Activated T-helper 2 cell treated with anti-CD3 and anti-CD28 coated beads, Interferon-gamma antibody, Interleukin-2, Interleukin-4, amounts not matched to agents 10 μg/mL and 5 μg/mL and 100 μg/mL, durations not matched to agents 14 hours and 24 hours and 36 hours (primary cell): Measurements from ENCODE around the gene TTC17. TPM values are rescaled to one million over a fixed set of nuclear protein-coding genes. Genes with fewer than 3 reads are reported as not detected.
"Not testable (repeated sequence)": the region's sequence is repeated elsewhere in the genome, so short reads cannot be mapped to it uniquely, and the experiment has no call there.

ENCODE experiments used
- DNase-seq: peaks from one replicate; pipeline ENCODE4 v3.0.0; 2021; ENCODE audit warnings: low spot score
- H3K27ac Mint-ChIP-seq: one replicate; pipeline ENCODE4 v1.8.0; 2021; ENCODE audit warnings: mixed read lengths
- H3K27me3 Mint-ChIP-seq: one replicate; pipeline ENCODE4 v1.8.0; 2021; ENCODE audit warnings: low read depth, mixed read lengths
- H3K36me3 Mint-ChIP-seq: one replicate; pipeline ENCODE4 v1.8.0; 2021; ENCODE audit warnings: low read depth, mixed read lengths
- H3K4me1 Mint-ChIP-seq: one replicate; pipeline ENCODE4 v1.8.0; 2021; ENCODE audit warnings: low read depth, mixed read lengths
- H3K4me3 Mint-ChIP-seq: one replicate; pipeline ENCODE4 v1.8.0; 2021; ENCODE audit warnings: low read depth, mild to moderate bottlenecking, moderate library complexity, mixed read lengths
- H3K9me3 Mint-ChIP-seq: one replicate; pipeline ENCODE4 v1.8.0; 2021; ENCODE audit warnings: mixed read lengths
- intact Hi-C: fragments of 100-400 bp; cut with micrococcal nuclease; formaldehyde crosslinking; loops from one replicate; pipeline ENCODE4 v1.15.1; 2023
- total RNA-seq: library from RNA; stranded (reverse); gene quantifications from 2 replicates; pipeline ENCODE4 v1.2.3, GENCODE V29; 2022

TTC17 gene
- total RNA-seq, 1 donor from 2014 or later = 63.5 TPM

DNA sequence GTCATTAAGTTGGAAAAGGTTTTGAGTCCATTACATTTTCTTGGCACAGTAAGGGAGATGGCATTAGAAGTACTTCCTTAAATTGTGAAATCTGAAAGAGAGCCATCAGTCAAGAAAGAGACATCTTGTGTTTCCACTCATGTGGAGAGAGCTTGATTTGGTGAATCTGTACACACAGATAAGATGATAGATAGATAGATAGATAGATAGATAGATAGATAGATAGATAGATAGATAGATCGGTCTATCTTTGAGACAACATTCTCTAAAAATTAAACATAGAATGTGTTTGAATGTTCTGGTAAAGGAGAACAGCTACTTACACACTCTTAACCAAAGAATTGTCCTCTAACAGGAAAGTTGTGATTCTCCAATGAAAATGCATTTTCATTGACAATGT lies 76.2 kb downstream of the TTC17 start:
- Mint-ChIP-seq H3K36me3 (peaks cover 41% of the 10 kb centered on the region), H3K27me3 (no peaks in the 10 kb centered on the region), H3K4me3 (no peak overlapping the region), H3K4me1 (no peaks in the 10 kb centered on the region), H3K9me3 (no peaks in the 10 kb centered on the region), H3K27ac (no peak overlapping the region)
- intact Hi-C loops = no loop called here
- no peak for DNase-seq

DNA sequence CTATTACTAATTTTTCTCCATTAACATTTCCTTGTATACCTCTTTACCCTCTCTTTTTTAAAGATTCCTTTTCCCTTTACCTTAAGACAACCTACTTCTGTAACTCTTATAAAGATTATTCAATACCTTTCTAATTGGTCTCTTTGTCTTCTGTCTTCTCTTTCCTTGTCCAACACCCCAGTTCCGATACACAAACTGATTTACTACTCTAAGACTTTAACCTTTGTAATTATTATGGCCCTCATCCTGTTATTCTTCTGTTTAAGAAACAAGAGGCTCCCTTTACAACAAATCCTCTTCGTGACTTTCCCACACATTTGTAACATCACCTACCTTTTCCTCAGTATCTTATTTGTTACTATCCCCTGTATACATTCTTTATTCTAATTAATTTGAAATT lies 81.8 kb downstream of the TTC17 start:
- DNase-seq = no peak
- Mint-ChIP-seq H3K27me3 (no peaks in the 10 kb centered on the region), H3K36me3 (peaks cover 63% of the 10 kb centered on the region), H3K4me3 (no peak overlapping the region), H3K4me1 (no peaks in the 10 kb centered on the region), H3K9me3 (no peaks in the 10 kb centered on the region), H3K27ac (no peak overlapping the region)
- intact Hi-C loops = no loop called here

DNA sequence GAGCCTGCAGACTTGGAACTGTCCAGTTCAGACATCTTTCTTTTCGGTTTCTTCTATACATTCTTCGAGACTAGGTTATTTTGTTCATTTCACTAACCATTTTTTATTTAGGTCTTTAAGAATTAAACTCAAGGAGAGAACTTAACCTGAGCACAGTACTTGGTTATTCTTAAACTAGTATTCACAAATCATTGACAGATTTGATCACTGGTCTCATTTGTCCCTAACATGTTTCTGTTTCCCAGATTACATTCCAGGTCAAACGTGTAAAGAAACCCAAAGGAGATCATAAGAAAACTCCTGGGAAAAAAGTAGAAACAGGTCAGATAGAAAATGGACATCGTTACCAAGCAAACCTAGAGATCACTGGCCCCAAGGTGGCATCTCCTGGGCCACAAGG lies 85.1 kb downstream of the TTC17 start:
- DNase-seq = no peak
- Mint-ChIP-seq H3K4me1 (peaks cover 11% of the 10 kb centered on the region), H3K27ac (no peak overlapping the region), H3K27me3 (no peaks in the 10 kb centered on the region), H3K36me3 (peaks cover 76% of the 10 kb centered on the region), H3K9me3 (no peaks in the 10 kb centered on the region), H3K4me3 (no peak overlapping the region)
- intact Hi-C loops = no loop called here

DNA sequence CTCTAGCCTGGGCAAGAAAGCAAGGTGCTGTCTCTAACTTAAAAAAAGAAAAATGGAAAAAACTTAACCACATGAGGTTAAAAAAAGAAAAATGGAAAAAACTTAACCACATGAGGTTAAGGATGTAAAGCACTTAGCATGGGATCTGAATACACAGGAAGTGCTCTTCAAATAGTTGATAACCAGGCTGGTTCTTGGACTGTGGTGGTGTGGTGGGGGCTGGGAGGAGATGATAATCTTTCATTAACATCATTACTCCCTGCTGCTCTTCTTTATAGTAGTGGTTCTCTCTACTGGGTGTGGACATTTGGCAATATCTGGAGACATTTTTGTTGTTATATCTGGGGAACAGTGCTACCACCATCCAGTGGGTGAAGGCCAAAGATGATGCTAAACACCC lies 88.4 kb downstream of the TTC17 start:
- H3K27me3 Mint-ChIP-seq = no peaks in the 10 kb centered on the region
- intact Hi-C loops = no loop called here
- peak overlapping the region; percentile 51 for H3K27ac Mint-ChIP-seq
- H3K4me3 Mint-ChIP-seq = no peak overlapping the region
- H3K4me1 Mint-ChIP-seq = peaks cover 11% of the 10 kb centered on the region
- H3K36me3 Mint-ChIP-seq = peaks cover 81% of the 10 kb centered on the region
- no peaks in the 10 kb centered on the region for H3K9me3 Mint-ChIP-seq
- no peak for DNase-seq

DNA sequence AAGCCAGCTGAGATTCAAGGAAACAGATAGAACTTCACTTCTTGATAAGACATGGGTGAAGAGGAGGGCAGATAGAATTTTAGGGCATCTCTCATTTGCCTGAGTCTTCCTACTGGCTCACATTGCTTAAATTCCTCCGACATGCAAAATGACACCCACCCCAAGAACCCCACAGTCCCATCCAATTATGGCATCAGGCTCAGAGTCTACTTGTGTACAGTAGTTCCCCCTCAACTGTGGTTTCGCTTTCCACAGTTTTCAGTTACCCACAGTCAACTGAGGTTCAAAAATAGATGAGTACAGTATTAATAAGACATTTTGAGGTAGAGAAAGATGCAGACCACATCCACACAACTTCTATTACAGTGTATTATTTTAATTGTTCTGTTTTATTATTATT lies 99.8 kb downstream of the TTC17 start:
- Mint-ChIP-seq H3K9me3 (peaks cover under 1% of the 10 kb centered on the region), H3K4me3 (no peak overlapping the region), H3K27me3 (no peaks in the 10 kb centered on the region), H3K36me3 (peaks cover 79% of the 10 kb centered on the region), H3K4me1 (no peaks in the 10 kb centered on the region), H3K27ac (no peak overlapping the region)
- no peak for DNase-seq
- intact Hi-C loops = no loop called here

DNA sequence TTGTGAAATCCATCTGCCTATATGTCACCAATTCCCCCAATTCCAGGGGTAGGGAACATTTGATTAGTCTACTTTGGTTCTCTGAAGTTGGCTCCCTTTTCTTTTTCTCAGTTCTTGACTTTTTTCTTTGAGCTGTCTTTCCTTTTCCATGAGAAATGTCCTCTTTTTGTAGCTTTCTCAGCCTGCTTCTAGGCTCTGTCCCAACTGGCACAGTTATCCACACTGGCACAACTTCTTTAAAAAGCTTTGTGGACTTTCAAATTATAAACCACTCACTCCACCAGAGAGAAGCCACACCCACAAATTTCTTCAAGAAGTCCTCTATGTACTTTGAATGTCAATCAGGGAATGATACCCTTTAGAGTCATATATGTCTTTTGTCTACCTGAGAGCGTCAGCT lies 100.5 kb downstream of the TTC17 start:
- Mint-ChIP-seq H3K4me3 (no peak overlapping the region), H3K27me3 (no peaks in the 10 kb centered on the region), H3K4me1 (no peaks in the 10 kb centered on the region), H3K27ac (no peak overlapping the region), H3K36me3 (peaks cover 80% of the 10 kb centered on the region), H3K9me3 (peaks cover 3% of the 10 kb centered on the region)
- intact Hi-C loops = no loop called here
- no peak for DNase-seq

DNA sequence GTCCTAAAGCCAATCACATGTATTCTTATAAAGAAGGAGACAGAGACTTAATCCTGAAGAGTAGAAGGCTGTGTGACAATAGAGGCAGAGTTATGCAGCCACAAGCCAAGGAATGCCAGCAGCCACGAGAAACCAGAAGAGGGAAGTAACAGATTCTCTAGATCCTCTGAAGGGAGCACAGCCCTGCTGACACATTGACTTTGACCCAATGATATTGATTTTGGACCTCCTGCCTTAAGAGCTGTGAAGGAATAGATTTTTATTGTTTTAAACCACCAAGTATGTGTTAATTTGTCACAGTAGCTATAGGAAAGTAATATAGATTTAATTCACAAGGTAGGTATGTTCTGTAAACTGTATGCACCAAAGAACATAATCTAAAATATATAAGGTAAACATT lies 103.6 kb downstream of the TTC17 start:
- no peaks in the 10 kb centered on the region for H3K4me1 Mint-ChIP-seq
- no peak overlapping the region for H3K27ac Mint-ChIP-seq
- H3K36me3 Mint-ChIP-seq = peaks cover 89% of the 10 kb centered on the region
- intact Hi-C loops = no loop called here
- DNase-seq = no peak
- H3K4me3 Mint-ChIP-seq = no peak overlapping the region
- peaks cover 20% of the 10 kb centered on the region for H3K9me3 Mint-ChIP-seq
- no peaks in the 10 kb centered on the region for H3K27me3 Mint-ChIP-seq

DNA sequence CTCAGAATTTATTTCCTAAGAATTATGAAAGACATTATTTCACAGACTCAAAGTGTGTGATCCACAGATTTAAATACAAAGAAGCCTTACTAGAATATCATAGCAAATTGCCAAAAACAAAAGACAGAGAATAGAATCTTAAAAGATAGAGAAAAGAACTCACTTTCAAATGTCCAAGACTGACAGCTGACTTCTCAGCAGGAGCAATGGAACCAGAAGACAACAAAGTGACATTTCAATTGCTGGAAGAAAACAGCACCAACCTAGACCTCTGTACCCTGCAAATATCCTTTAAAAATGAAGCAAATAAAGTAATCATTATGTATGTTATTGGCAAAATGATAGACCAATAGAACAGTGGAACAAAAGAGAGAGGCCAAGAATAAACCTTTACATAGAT lies 109.2 kb downstream of the TTC17 start:
- Mint-ChIP-seq H3K4me3 (no peak overlapping the region), H3K27me3 (no peaks in the 10 kb centered on the region), H3K9me3 (peaks cover 31% of the 10 kb centered on the region), H3K36me3 (peaks cover 81% of the 10 kb centered on the region), H3K27ac (no peak overlapping the region), H3K4me1 (no peaks in the 10 kb centered on the region)
- intact Hi-C loops = no loop called here
- DNase-seq = no peak

DNA sequence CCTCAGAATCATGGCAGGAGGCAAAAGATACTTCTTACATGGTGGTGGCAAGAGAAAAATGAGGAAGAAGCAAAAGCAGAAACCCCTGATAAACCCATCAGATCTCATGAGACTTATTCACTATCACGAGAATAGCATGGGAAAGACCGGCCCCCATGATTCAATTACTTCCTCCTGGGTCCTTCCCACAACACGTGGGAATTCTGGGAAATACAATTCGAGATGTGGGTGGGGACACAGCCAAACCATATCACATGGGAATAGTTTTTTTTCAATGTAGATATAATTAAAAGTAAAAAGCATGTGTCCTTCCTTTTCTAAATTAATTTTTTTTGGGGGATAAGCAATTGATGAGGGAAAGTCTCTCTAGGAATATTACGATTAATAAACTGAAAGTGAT lies 118.8 kb downstream of the TTC17 start:
- H3K27me3 Mint-ChIP-seq, intact Hi-C loops, H3K4me1 Mint-ChIP-seq, H3K4me3 Mint-ChIP-seq, H3K27ac Mint-ChIP-seq, DNase-seq: not testable (repeated sequence)
- peaks cover 36% of the 10 kb centered on the region for H3K9me3 Mint-ChIP-seq
- H3K36me3 Mint-ChIP-seq = peaks cover 69% of the 10 kb centered on the region

DNA sequence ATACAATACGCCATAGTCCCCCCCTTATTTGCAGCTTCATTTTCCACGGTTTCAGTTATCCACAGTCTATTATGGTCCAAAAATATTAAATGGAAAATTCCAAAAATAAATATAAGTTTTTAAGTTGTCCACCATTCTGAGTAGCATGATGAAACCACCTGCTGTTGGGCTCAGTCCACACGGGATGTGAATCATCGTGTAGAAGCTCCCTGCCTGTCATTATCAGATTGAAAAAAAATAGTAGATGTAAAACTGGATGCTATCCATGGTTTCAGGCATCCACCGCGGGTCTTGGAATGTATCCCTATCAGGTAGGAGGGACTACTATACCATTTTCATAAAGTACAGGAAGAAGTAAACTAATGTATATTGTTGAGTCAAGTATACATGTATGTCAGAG lies 127.4 kb downstream of the TTC17 start:
- peaks cover 6% of the 10 kb centered on the region for H3K9me3 Mint-ChIP-seq
- intact Hi-C loops = no loop called here

DNA sequence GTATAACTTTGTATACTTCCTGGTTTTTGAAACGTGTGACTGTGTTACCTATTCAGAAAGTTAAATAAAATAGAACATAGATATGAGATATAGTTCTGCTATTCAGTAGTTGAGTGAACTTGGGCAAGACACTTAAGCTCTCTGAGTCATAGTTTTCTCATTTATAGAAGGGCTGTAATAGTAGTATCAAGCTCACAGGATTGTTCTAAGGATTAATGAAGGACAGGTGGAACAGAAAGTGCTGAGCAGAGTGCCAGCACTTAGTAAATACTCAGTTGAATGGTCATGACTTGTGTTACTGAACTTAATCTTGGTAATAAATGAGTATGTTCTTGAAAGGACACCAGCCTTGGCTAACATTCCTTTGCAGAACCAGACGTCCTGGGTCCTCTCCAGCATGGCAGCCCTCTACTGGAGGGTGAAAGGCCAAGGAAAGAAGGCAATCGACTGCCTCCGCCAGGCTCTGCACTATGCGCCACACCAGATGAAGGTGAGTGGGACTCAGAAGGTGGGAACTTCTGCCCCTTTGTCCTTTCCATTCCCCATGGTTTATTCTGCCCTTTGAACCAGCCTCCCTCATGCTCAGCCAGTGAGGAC lies 131.2 kb downstream of the TTC17 start:
- Mint-ChIP-seq H3K36me3 (peaks cover 46% of the 10 kb centered on the region), H3K27me3 (no peaks in the 10 kb centered on the region), H3K27ac (no peak overlapping the region), H3K9me3 (no peaks in the 10 kb centered on the region), H3K4me3 (no peak overlapping the region), H3K4me1 (no peaks in the 10 kb centered on the region)
- intact Hi-C loops = no loop called here
- DNase-seq = no peak

More for the DNA sequence above, 127.4 kb downstream of the TTC17 start:
- no peaks in the 10 kb centered on the region for H3K27me3 Mint-ChIP-seq
- no peak overlapping the region for H3K27ac Mint-ChIP-seq
- H3K36me3 Mint-ChIP-seq = peaks cover 32% of the 10 kb centered on the region
- no peak for DNase-seq
- peaks cover 1% of the 10 kb centered on the region for H3K4me1 Mint-ChIP-seq
- H3K4me3 Mint-ChIP-seq = no peak overlapping the region

DNA sequence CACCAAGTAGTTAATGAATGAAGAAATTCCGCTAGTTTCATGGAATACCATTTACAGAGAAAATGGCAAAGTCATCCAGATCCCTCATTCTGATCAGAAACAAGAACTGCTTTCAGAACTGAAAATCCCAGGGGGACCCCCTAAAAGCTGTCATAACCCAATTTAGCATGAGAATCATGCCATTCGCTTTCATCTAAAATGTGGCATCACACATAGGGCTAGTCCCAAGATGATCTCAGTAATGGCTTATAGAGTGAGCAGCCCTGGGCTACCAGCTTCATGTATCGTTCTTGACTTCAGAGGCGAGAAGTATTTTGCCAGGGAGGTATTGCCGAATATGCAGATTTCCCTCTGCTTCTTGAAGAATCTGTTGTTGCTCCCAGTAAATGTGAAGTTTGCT lies 134.0 kb downstream of the TTC17 start:
- Mint-ChIP-seq H3K4me1 (no peaks in the 10 kb centered on the region), H3K27ac (no peak overlapping the region), H3K9me3 (no peaks in the 10 kb centered on the region), H3K36me3 (peaks cover 44% of the 10 kb centered on the region), H3K27me3 (no peaks in the 10 kb centered on the region), H3K4me3 (no peak overlapping the region)
- intact Hi-C loops = no loop called here
- DNase-seq = no peak

DNA sequence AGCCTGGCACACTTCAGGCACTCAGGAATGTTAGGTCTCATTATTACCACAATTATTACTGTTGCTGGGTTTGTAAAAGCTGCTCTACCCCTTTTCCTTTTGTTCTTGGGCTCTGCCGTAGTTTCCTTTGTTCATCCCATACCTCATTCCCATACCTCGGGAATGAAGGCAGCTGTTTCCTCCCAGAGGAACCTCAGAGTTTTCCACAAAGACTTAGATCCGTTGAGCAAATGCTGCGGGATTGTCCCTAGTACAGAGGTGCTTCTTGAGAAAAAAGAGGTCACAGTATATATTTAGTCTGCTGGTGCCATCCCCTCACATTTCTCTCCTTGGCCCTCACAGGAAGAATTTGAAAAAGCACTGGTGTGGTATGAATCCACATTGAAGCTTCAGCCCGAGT lies 134.7 kb downstream of the TTC17 start:
- no peak for DNase-seq
- H3K27ac Mint-ChIP-seq = no peak overlapping the region
- no peaks in the 10 kb centered on the region for H3K9me3 Mint-ChIP-seq
- no peak overlapping the region for H3K4me3 Mint-ChIP-seq
- no peaks in the 10 kb centered on the region for H3K27me3 Mint-ChIP-seq
- intact Hi-C loops = no loop called here
- H3K4me1 Mint-ChIP-seq = no peaks in the 10 kb centered on the region
- peaks cover 44% of the 10 kb centered on the region for H3K36me3 Mint-ChIP-seq

DNA sequence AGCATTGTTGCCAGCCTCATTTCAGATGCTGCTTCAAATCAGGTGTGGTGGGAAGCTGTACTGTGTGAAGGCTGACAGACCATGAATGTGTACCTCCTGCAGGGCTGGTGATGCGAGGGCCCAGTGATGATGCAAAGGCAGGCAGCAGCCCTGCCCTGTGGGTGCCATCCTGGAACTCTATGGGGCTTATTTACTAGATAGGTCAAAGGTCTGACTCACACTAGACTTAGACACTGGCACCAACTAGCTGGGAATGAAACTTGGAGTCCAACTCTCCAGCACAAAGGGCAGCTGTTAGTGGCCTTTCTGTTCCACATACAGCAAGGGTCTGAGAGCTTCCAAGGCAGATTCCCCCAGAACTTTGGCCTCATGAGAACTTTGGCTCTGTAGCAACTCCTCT lies 138.4 kb downstream of the TTC17 start:
- Mint-ChIP-seq H3K27me3 (peaks cover 7% of the 10 kb centered on the region), H3K9me3 (no peaks in the 10 kb centered on the region), H3K4me3 (no peak overlapping the region), H3K36me3 (peaks cover 25% of the 10 kb centered on the region), H3K4me1 (no peaks in the 10 kb centered on the region), H3K27ac (no peak overlapping the region)
- intact Hi-C loops = no loop called here
- no peak for DNase-seq
